K562 (cell line): ENCODE measurements around the gene PSMD11. TPM values are rescaled to one million over a fixed set of nuclear protein-coding genes. Genes with fewer than 3 reads are reported as not detected.
A peak's percentile ranks its signal among the peaks of the same experiment; 100 is the strongest.

ENCODE experiments used
- BRCA1 ChIP-seq, 2 experiments: fragments of 450-650 bp in 1 of 2; sonication (generic) in 1 of 2; formaldehyde crosslinking in 1 of 2; IDR thresholded peaks; 2 replicates each; pipeline versions ENCODE4 v1.5.0 to v1.6.1; 2017 to 2020; ENCODE audit warnings: mild to moderate bottlenecking in 1 of 2, missing genetic modification reagents in 1 of 2
- BRD4 ChIP-seq: fragments of 200-600 bp; sonication (generic); IDR thresholded peaks from 2 replicates; pipeline ENCODE4 v1.6.1; 2017; ENCODE audit warnings: inconsistent platforms
- DPF2 ChIP-seq: fragments of 450-650 bp; IDR thresholded peaks from 2 replicates; pipeline ENCODE4 v1.6.1; 2016
- EHMT2 ChIP-seq: fragments of 450-650 bp; IDR thresholded peaks from 2 replicates; pipeline ENCODE4 v1.6.1; 2018; ENCODE audit warnings: antibody characterized with exemption
- ETS2 ChIP-seq: IDR thresholded peaks from 2 replicates; pipeline ENCODE4 v1.6.1; 2016; ENCODE audit warnings: borderline replicate concordance, missing genetic modification characterization, mild to moderate bottlenecking, moderate library complexity, missing compliant biosample characterization; ENCODE audit not compliant: poor library complexity, severe bottlenecking
- EZH2 ChIP-seq: IDR thresholded peaks from 2 replicates; pipeline ENCODE4 v1.6.1; 2012; ENCODE audit warnings: low read depth, mild to moderate bottlenecking, inconsistent platforms, low read length, borderline replicate concordance
- HIVEP1 ChIP-seq: fragments of 250-450 bp; sonication (Bioruptor Pico); IDR thresholded peaks from 2 replicates; pipeline ENCODE4 v1.4.0; 2020; ENCODE audit warnings: mild to moderate bottlenecking
- KLF6 ChIP-seq: fragments of 250-450 bp; sonication (Bioruptor Pico); IDR thresholded peaks from 2 replicates; pipeline ENCODE4 v1.4.0; 2020; ENCODE audit warnings: mild to moderate bottlenecking, moderate library complexity, borderline replicate concordance
- MYBL2 ChIP-seq, 2 experiments: fragments of 450-650 bp in 1 of 2; sonication (generic) in 1 of 2; formaldehyde crosslinking in 1 of 2; IDR thresholded peaks; 2 replicates each; pipeline versions ENCODE4 v1.6.1 to v1.8.1; 2017 to 2022; ENCODE audit warnings: borderline replicate concordance in 1 of 2, inconsistent platforms in 1 of 2, low read depth in 1 of 2, mild to moderate bottlenecking in 1 of 2, missing genetic modification reagents in 1 of 2, moderate library complexity in 1 of 2
- NCOR1 ChIP-seq: fragments of 450-650 bp; IDR thresholded peaks from 2 replicates; pipeline ENCODE4 v1.6.1; 2016; ENCODE audit warnings: mild to moderate bottlenecking, moderate library complexity
- NR3C1 ChIP-seq: sonication (generic); formaldehyde crosslinking; IDR thresholded peaks from 2 replicates; pipeline ENCODE4 v1.8.1; 2022; ENCODE audit warnings: missing genetic modification reagents
- POLR3A ChIP-seq: IDR thresholded peaks from 2 replicates; pipeline ENCODE4 v1.6.1; 2011; ENCODE audit warnings: borderline replicate concordance, mild to moderate bottlenecking, moderate library complexity; ENCODE audit not compliant: insufficient read length, insufficient read depth; ENCODE audit errors: extremely low read depth
- RBM25 ChIP-seq: fragments of 200-400 bp; formaldehyde crosslinking; IDR thresholded peaks from 2 replicates; pipeline ENCODE4 v1.6.1; 2018; ENCODE audit warnings: low read length, low read depth, moderate library complexity; ENCODE audit not compliant: severe bottlenecking
- SRSF7 ChIP-seq: fragments of 200-400 bp; formaldehyde crosslinking; optimal IDR thresholded peaks from 2 replicates; pipeline ENCODE3; 2017; ENCODE audit warnings: mild to moderate bottlenecking, low read depth, low read length
- XRCC3 ChIP-seq: fragments of 450-650 bp; IDR thresholded peaks from 2 replicates; pipeline ENCODE4 v1.6.1; 2017; ENCODE audit warnings: mild to moderate bottlenecking, moderate library complexity
- XRCC5 ChIP-seq: fragments of 200-400 bp; formaldehyde crosslinking; IDR thresholded peaks from 2 replicates; pipeline ENCODE4 v1.6.1; 2017; ENCODE audit warnings: low read depth, mild to moderate bottlenecking, low read length
- ZFX ChIP-seq: sonication (generic); formaldehyde crosslinking; IDR thresholded peaks from 2 replicates; pipeline ENCODE4 v1.8.0; 2022; ENCODE audit warnings: mild to moderate bottlenecking, missing genetic modification reagents, moderate library complexity
- ZNF165 ChIP-seq: fragments of 250-450 bp; sonication (Bioruptor Pico); IDR thresholded peaks from 2 replicates; pipeline ENCODE4 v1.4.0; 2020; ENCODE audit warnings: borderline replicate concordance
- ZNF175 ChIP-seq: fragments of 200-800 bp; sonication (Bioruptor generic); IDR thresholded peaks from 2 replicates; pipeline ENCODE4 v1.6.1; 2016; ENCODE audit warnings: low read depth, mild to moderate bottlenecking, missing genetic modification characterization, missing compliant biosample characterization
- ZNF445 ChIP-seq: fragments of 250-450 bp; sonication (Bioruptor Pico); IDR thresholded peaks from 2 replicates; pipeline ENCODE4 v1.4.0; 2020; ENCODE audit warnings: low read depth, mild to moderate bottlenecking, moderate library complexity
- ZNF551 ChIP-seq: fragments of 250-450 bp; sonication (Bioruptor Pico); IDR thresholded peaks from 2 replicates; pipeline ENCODE4 v1.5.0; 2021; ENCODE audit warnings: mild to moderate bottlenecking, moderate library complexity
- polyA plus RNA-seq, 8 experiments: library from polyadenylated mRNA; depleted of rRNA in 4 of 8; stranded (reverse) in 5 of 8; unstranded in 3 of 8; fragments of >200 nt; fragmentation: Nextera tagmentation in 2 of 8; fragmentation: Illumina TruSeq in 1 of 8; extraction: Ambion mirVana in 2 of 8; extraction: Trizol in 1 of 8; gene quantifications; 2 replicates each; pipeline versions ENCODE4 v1.2.1 to v1.2.3, GENCODE V29; 2011 to 2014; ENCODE audit warnings: inconsistent platforms in 1 of 8, missing spikeins in 1 of 8
- total RNA-seq, 7 experiments: library from RNA; depleted of rRNA in 6 of 7; stranded (reverse); fragments of >200 nt in 6 of 7; fragmentation: Illumina TruSeq in 2 of 7; extraction: Trizol in 2 of 7; gene quantifications; 2 replicates each; pipeline versions ENCODE4 v1.2.1 to v1.2.3, GENCODE V29; 2011 to 2021; ENCODE audit warnings: low replicate concordance in 1 of 7
- TF ChIP-seq, protein P1 (sequence below): fragments of 250-450 bp; sonication (Bioruptor Pico); IDR thresholded peaks from 2 replicates; pipeline ENCODE4 v1.4.0; 2020; ENCODE audit warnings: borderline replicate concordance
- TF ChIP-seq, protein P2 (sequence below): conservative IDR thresholded peaks from 2 replicates; pipeline ENCODE4 v1.6.1; 2011; ENCODE audit warnings: low read depth, mild to moderate bottlenecking, low read length; ENCODE audit not compliant: control insufficient read depth
- TF ChIP-seq, protein P3 (sequence below), 2 experiments: fragments of 200-800 bp in 1 of 2; sonication (Bioruptor generic) in 1 of 2; sonication (generic) in 1 of 2; formaldehyde crosslinking in 1 of 2; IDR thresholded peaks in 1 of 2; conservative IDR thresholded peaks in 1 of 2; 2 replicates each; pipeline versions ENCODE4 v1.5.0 to v1.6.1; 2016 to 2020; ENCODE audit warnings: missing compliant biosample characterization in 1 of 2, missing genetic modification characterization in 1 of 2, missing genetic modification reagents in 1 of 2

PSMD11 gene
- total and polyA plus RNA-seq, 9 of the 15 experiments (the other 6 are each of a cell fraction or from before 2014, with no cell fraction given), result 104 to 378 (median 158) TPM

DNA sequence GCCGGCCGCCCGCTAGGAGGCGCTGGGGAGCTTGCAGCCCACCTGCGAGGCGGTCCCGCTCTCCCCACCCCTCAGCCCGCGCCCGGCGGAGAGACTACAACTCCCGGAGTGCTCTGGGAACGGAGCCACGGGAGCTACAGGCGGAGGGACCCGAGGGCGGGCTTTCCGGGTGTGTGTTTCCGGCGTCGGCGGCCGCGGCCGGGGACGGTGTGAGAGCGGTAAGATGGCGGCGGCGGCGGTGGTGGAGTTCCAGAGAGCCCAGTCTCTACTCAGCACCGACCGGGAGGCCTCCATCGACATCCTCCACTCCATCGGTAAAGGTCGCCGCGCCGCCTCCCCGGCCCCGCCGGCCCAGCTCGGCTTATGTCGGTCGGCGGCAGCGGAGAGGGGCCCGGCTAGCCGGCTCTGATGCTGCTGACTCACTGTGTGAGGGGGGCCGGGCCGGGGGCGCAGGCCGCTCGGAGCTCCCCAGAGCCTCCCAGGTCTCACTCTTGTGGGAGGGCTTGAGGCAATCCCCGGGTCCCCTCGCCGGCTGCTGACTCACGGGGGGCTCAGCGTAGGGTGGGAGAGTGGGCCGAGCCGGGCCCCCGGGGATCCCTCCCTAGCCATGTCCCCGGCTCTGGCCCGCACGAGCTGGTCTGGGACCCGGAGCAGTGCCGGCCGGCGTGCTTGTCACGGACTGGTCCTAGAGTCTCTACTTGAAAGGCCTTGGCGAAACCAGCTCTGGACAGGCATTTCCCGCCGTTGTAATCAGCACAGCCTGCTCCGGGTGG is at the start of gene PSMD11 (continued):
- TF ChIP-seq MYBL2 (IDR thresholded peaks at IDR 0.05; ENCODE audit: low read depth) (no peak), MYBL2 (CRISPR knock-in tag; IDR thresholded peaks at IDR 0.05; ENCODE audit: borderline replicate concordance) (no peak), XRCC5 (peak; percentile 94), ZFX (CRISPR knock-in tag) (peak; percentile 81), BRCA1 (IDR thresholded peaks at IDR 0.05) (no peak), BRCA1 (CRISPR knock-in tag; IDR thresholded peaks at IDR 0.05) (no peak), HIVEP1 (no peak), ZNF175 (CRISPR knock-in tag) (no peak), BRD4 (peak; percentile 94), ZNF165 (CRISPR knock-in tag) (no peak), POLR3A (no peak), RBM25 (peak; percentile 7), DPF2 (peak; percentile 15; the same call in 1 of the 2 replicates), NCOR1 (no peak), KLF6 (no peak), ZNF445 (CRISPR knock-in tag) (no peak), ZNF551 (no peak), SRSF7 (no peak), EZH2 (no peak), XRCC3 (no peak), NR3C1 (CRISPR knock-in tag) (no peak), EHMT2 (no peak), ETS2 (no peak)
- TF ChIP-seq, protein P1, sequence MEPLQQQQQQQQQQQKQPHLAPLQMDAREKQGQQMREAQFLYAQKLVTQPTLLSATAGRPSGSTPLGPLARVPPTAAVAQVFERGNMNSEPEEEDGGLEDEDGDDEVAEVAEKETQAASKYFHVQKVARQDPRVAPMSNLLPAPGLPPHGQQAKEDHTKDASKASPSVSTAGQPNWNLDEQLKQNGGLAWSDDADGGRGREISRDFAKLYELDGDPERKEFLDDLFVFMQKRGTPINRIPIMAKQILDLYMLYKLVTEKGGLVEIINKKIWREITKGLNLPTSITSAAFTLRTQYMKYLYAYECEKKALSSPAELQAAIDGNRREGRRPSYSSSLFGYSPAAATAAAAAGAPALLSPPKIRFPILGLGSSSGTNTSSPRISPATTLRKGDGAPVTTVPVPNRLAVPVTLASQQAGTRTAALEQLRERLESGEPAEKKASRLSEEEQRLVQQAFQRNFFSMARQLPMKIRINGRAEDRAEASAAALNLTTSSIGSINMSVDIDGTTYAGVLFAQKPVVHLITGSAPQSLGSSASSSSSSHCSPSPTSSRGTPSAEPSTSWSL (CRISPR knock-in tag), result no peak
- TF ChIP-seq, protein P2, sequence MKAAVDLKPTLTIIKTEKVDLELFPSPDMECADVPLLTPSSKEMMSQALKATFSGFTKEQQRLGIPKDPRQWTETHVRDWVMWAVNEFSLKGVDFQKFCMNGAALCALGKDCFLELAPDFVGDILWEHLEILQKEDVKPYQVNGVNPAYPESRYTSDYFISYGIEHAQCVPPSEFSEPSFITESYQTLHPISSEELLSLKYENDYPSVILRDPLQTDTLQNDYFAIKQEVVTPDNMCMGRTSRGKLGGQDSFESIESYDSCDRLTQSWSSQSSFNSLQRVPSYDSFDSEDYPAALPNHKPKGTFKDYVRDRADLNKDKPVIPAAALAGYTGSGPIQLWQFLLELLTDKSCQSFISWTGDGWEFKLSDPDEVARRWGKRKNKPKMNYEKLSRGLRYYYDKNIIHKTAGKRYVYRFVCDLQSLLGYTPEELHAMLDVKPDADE, result peak; percentile 99
- TF ChIP-seq, protein P3, sequence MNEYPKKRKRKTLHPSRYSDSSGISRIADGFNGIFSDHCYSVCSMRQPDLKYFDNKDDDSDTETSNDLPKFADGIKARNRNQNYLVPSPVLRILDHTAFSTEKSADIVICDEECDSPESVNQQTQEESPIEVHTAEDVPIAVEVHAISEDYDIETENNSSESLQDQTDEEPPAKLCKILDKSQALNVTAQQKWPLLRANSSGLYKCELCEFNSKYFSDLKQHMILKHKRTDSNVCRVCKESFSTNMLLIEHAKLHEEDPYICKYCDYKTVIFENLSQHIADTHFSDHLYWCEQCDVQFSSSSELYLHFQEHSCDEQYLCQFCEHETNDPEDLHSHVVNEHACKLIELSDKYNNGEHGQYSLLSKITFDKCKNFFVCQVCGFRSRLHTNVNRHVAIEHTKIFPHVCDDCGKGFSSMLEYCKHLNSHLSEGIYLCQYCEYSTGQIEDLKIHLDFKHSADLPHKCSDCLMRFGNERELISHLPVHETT (CRISPR knock-in tag; conservative IDR thresholded peaks at IDR 0.05 in 1 of 2, IDR thresholded peaks at IDR 0.05 in 1 of 2), result peak in 1 of 2 experiments; percentile 69; a peak in 1 of 4 replicates
